Transverse colon (tissue), 4 donors: ENCODE data around the gene BORCS6. TPM values are rescaled to one million over a fixed set of nuclear protein-coding genes. Genes with fewer than 3 reads are reported as not detected.

Source experiments
- DNase-seq: peaks from one replicate; pipeline ENCODE4 v3.0.0-alpha.2; 2019
- H3K27ac ChIP-seq, 4 donors: fragments of 200-600 bp; sonication (generic); 2 replicates each; pipeline ENCODE4 v1.5.1; 2016 to 2018; ENCODE audit warnings: inconsistent platforms in 4 of 4
- H3K27me3 ChIP-seq: fragments of 200-600 bp; sonication (generic); 2 replicates; pipeline ENCODE4 v1.5.1; 2017; ENCODE audit warnings: inconsistent platforms
- H3K36me3 ChIP-seq, 4 donors: fragments of 200-600 bp; sonication (generic); 2 replicates each; pipeline ENCODE4 v1.5.1; 2017 to 2019; ENCODE audit warnings: inconsistent platforms in 4 of 4
- H3K4me1 ChIP-seq, 4 donors: fragments of 200-600 bp; sonication (generic); 2 replicates each; pipeline ENCODE4 v1.5.1; 2017 to 2020; ENCODE audit warnings: inconsistent platforms in 4 of 4
- H3K4me3 ChIP-seq, 4 donors: fragments of 200-600 bp; sonication (generic); 1 replicate in 1 of 4; 2 replicates in 3 of 4; pipeline versions ENCODE4 v1.5.1 to v1.6.1; 2017 to 2019; ENCODE audit warnings: inconsistent platforms in 4 of 4
- H3K9me3 ChIP-seq, 2 donors: fragments of 200-600 bp; sonication (generic); 2 replicates each; pipeline ENCODE4 v1.5.1; 2017 to 2019; ENCODE audit warnings: inconsistent platforms in 2 of 2
- CTCF ChIP-seq, 5 experiments: fragments of 200-600 bp in 3 of 5; fragments of 450-650 bp in 2 of 5; sonication (generic) in 3 of 5; IDR thresholded peaks; 1 replicate in 2 of 5; 2 replicates in 3 of 5; pipeline ENCODE4 v1.5.1; 2016 to 2017; ENCODE audit warnings: antibody characterized with exemption in 5 of 5, inconsistent platforms in 3 of 5, mild to moderate bottlenecking in 2 of 5, moderate library complexity in 1 of 5
- EP300 ChIP-seq: sonication (generic); formaldehyde crosslinking; IDR thresholded peaks from one replicate; pipeline ENCODE4 v1.6.1; 2017; ENCODE audit warnings: antibody characterized with exemption, low read depth
- POLR2A ChIP-seq: fragments of 450-650 bp; IDR thresholded peaks from one replicate; pipeline ENCODE4 v1.6.1; 2016; ENCODE audit warnings: antibody characterized with exemption, mild to moderate bottlenecking, moderate library complexity
- POLR2AphosphoS5 ChIP-seq, 3 donors: sonication (generic); formaldehyde crosslinking; IDR thresholded peaks; one replicate each; pipeline ENCODE4 v1.6.1; 2016; ENCODE audit warnings: antibody characterized with exemption in 3 of 3
- WGBS, 2 donors: methylation state at CpG; one replicate each; pipeline ENCODE4 v1.1.5; 2018; ENCODE audit warnings: low coverage in 1 of 2; 5-methylcytosine and 5-hydroxymethylcytosine counted together
- in situ Hi-C, 4 donors: fragments of 200-750 bp; cut with MboI; loops; one replicate each; pipeline versions ENCODE4 v1.15.0 to v1.15.1; 2017; ENCODE audit warnings: low sequenced_read_pairs in 3 of 4, low pct_ligation_motif_present in 1 of 4, low pct_unique_long_range_greater_than_20kb in 1 of 4
- intact Hi-C: fragments of 100-400 bp; cut with DNase I; formaldehyde crosslinking; loops from one replicate; pipeline ENCODE4 v1.15.1; 2023; ENCODE audit warnings: low total_unique reads
- total RNA-seq, 4 donors: library from RNA; depleted of rRNA; stranded (reverse); fragments of >200 nt; gene quantifications; one replicate each; pipeline ENCODE4 v1.1.0, GENCODE V29; 2016

Gene BORCS6
- total RNA-seq, 4 donors from 2014 or later = 3.2 to 17.1 (median 12.7) TPM

- Histone ChIP-seq H3K27me3 (no peaks in the 10 kb centered on the region), H3K4me1 (peaks cover 7 to 18% (median 14%) of the 10 kb centered on the region in 4 donors), H3K27ac (peak within 1 kb of the TSS; percentile 81 to 89 (median 86)), H3K9me3 (no peaks in the 10 kb centered on the region), H3K4me3 (peak within 1 kb of the TSS; percentile 46 to 62 (median 58)), H3K36me3 (no peaks in the 10 kb centered on the region)
- in situ Hi-C loops (no loop called here), intact Hi-C loops (no loop called here)
- peak; percentile 32 for TF ChIP-seq POLR2A
- no peak for TF ChIP-seq EP300
- peak; percentile 41 to 48 (median 41) for TF ChIP-seq POLR2AphosphoS5 (IDR thresholded peaks at IDR 0.05)
- no peak for TF ChIP-seq CTCF (IDR thresholded peaks at IDR 0.05)
- WGBS, 2 donors = 1% methylated on average over 35 of the region's 46 CpGs; no CpG with 5 or more reads in 1 of the 2 donors
- peak; percentile 96 for DNase-seq
Measured at GRCh38 chr17:8209907-8210760, 20.2 kb upstream of the BORCS6 start, which contains the start of gene AURKB. TSS of gene AURKB (minus strand) at chr17:8210575. CDS start at chr17:8210224, 351 bp downstream.

- DNase-seq = no peak
- 93% methylated on average over 3 to 12 of the region's 12 CpGs for WGBS, 2 donors
- H3K36me3 ChIP-seq = no peaks in the 10 kb centered on the region
Measured at GRCh38 chr17:8206536-8206935, 16.6 kb upstream of the BORCS6 start.

GRCh38 chr17:8204761-8205555, 15.0 kb upstream of the BORCS6 start:
- no peaks in the 10 kb centered on the region for H3K27me3 ChIP-seq
- no peak overlapping the region for H3K4me3 ChIP-seq
- TF ChIP-seq CTCF (IDR thresholded peaks at IDR 0.05) (no peak), EP300 (no peak), POLR2A (no peak), POLR2AphosphoS5 (IDR thresholded peaks at IDR 0.05) (no peak)
- H3K36me3 ChIP-seq = no peaks in the 10 kb centered on the region
- 83 to 93% methylated on average over 7 to 19 of the region's 19 CpGs for WGBS, 2 donors
- no peaks in the 10 kb centered on the region for H3K9me3 ChIP-seq
- no peak overlapping the region for H3K27ac ChIP-seq
- intact Hi-C loops = no loop called here
- H3K4me1 ChIP-seq = peaks cover 3 to 12% (median 3%) of the 10 kb centered on the region in 4 donors
- no peak for DNase-seq
- in situ Hi-C loops = no loop called here

More at GRCh38 chr17:8206536-8206935, 16.6 kb upstream of the BORCS6 start:
- Histone ChIP-seq H3K27me3 (no peaks in the 10 kb centered on the region), H3K4me1 (peaks cover 7 to 18% (median 14%) of the 10 kb centered on the region in 4 donors), H3K4me3 (no peak overlapping the region), H3K27ac (no peak overlapping the region), H3K9me3 (no peaks in the 10 kb centered on the region)
- no peak for TF ChIP-seq POLR2AphosphoS5 (IDR thresholded peaks at IDR 0.05)
- no peak for TF ChIP-seq POLR2A
- TF ChIP-seq CTCF (IDR thresholded peaks at IDR 0.05) = no peak
- TF ChIP-seq EP300 = no peak
- in situ Hi-C loops = no loop called here
- intact Hi-C loops = no loop called here
